Measurements from ENCODE around the gene GRB10.

- TF ChIP-seq, protein P1, sequence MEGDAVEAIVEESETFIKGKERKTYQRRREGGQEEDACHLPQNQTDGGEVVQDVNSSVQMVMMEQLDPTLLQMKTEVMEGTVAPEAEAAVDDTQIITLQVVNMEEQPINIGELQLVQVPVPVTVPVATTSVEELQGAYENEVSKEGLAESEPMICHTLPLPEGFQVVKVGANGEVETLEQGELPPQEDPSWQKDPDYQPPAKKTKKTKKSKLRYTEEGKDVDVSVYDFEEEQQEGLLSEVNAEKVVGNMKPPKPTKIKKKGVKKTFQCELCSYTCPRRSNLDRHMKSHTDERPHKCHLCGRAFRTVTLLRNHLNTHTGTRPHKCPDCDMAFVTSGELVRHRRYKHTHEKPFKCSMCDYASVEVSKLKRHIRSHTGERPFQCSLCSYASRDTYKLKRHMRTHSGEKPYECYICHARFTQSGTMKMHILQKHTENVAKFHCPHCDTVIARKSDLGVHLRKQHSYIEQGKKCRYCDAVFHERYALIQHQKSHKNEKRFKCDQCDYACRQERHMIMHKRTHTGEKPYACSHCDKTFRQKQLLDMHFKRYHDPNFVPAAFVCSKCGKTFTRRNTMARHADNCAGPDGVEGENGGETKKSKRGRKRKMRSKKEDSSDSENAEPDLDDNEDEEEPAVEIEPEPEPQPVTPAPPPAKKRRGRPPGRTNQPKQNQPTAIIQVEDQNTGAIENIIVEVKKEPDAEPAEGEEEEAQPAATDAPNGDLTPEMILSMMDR (IDR thresholded peaks at IDR 0.05), result no peak
- no peak for TF ChIP-seq HOXA7 (CRISPR knock-in tag; IDR thresholded peaks at IDR 0.05)
- TF ChIP-seq, protein P2, sequence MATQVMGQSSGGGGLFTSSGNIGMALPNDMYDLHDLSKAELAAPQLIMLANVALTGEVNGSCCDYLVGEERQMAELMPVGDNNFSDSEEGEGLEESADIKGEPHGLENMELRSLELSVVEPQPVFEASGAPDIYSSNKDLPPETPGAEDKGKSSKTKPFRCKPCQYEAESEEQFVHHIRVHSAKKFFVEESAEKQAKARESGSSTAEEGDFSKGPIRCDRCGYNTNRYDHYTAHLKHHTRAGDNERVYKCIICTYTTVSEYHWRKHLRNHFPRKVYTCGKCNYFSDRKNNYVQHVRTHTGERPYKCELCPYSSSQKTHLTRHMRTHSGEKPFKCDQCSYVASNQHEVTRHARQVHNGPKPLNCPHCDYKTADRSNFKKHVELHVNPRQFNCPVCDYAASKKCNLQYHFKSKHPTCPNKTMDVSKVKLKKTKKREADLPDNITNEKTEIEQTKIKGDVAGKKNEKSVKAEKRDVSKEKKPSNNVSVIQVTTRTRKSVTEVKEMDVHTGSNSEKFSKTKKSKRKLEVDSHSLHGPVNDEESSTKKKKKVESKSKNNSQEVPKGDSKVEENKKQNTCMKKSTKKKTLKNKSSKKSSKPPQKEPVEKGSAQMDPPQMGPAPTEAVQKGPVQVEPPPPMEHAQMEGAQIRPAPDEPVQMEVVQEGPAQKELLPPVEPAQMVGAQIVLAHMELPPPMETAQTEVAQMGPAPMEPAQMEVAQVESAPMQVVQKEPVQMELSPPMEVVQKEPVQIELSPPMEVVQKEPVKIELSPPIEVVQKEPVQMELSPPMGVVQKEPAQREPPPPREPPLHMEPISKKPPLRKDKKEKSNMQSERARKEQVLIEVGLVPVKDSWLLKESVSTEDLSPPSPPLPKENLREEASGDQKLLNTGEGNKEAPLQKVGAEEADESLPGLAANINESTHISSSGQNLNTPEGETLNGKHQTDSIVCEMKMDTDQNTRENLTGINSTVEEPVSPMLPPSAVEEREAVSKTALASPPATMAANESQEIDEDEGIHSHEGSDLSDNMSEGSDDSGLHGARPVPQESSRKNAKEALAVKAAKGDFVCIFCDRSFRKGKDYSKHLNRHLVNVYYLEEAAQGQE (IDR thresholded peaks at IDR 0.05), result no peak
Measured at GRCh38 chr7:50540785-50541579, 241.7 kb downstream of the GRB10 start.

Data from A549 (cell line).